Heart left ventricle (tissue), 16 donors: ENCODE results near the gene NRP1. TPM values are rescaled to one million over a fixed set of nuclear protein-coding genes. Genes with fewer than 3 reads are reported as not detected.

Source experiments
- ATAC-seq, 4 donors: fragments of 200-7000 bp; cut with Tn5 transposase; one replicate each; pipeline ENCODE4 v1.9.1; 2020 to 2022; ENCODE audit warnings: moderate library complexity in 4 of 4, mild to moderate bottlenecking in 3 of 4, moderate number of reproducible peaks in 1 of 4
- DNase-seq, 5 donors: peaks; one replicate each; pipeline ENCODE4 v3.0.0-alpha.2; 2020
- H3K27ac ChIP-seq, 12 donors: fragments of 200-600 bp; sonication (generic) in 4 of 12; one replicate each; pipeline versions ENCODE4 v1.5.0 to v1.8.0; 2016 to 2022; ENCODE audit warnings: mild to moderate bottlenecking in 2 of 12
- H3K27me3 ChIP-seq, 9 donors: fragments of 200-600 bp; sonication (generic) in 2 of 9; one replicate each; pipeline versions ENCODE4 v1.5.1 to v1.8.0; 2016 to 2022; ENCODE audit warnings: mild to moderate bottlenecking in 3 of 9
- H3K36me3 ChIP-seq, 9 donors: fragments of 200-600 bp; sonication (generic) in 2 of 9; one replicate each; pipeline versions ENCODE4 v1.5.0 to v1.8.0; 2018 to 2022; ENCODE audit warnings: mild to moderate bottlenecking in 2 of 9
- H3K4me1 ChIP-seq, 12 donors: fragments of 200-600 bp; sonication (generic) in 4 of 12; one replicate each; pipeline versions ENCODE4 v1.5.0 to v1.8.0; 2016 to 2022; ENCODE audit warnings: mild to moderate bottlenecking in 3 of 12
- H3K4me3 ChIP-seq, 12 donors: fragments of 200-600 bp; sonication (generic) in 4 of 12; one replicate each; pipeline versions ENCODE4 v1.5.0 to v1.8.0; 2017 to 2022; ENCODE audit warnings: mild to moderate bottlenecking in 9 of 12, moderate library complexity in 4 of 12
- H3K9me3 ChIP-seq, 12 donors: fragments of 200-600 bp; sonication (generic) in 4 of 12; one replicate each; pipeline versions ENCODE4 v1.5.0 to v1.8.0; 2016 to 2022; ENCODE audit warnings: mild to moderate bottlenecking in 1 of 12
- POLR2A ChIP-seq, 2 donors: fragments of 450-650 bp; IDR thresholded peaks; one replicate each; pipeline ENCODE4 v1.6.1; 2017; ENCODE audit warnings: antibody characterized with exemption in 2 of 2, mild to moderate bottlenecking in 2 of 2, moderate library complexity in 2 of 2
- WGBS, 4 donors: extraction: QIAGEN DNeasy Blood & Tissue Kit in 2 of 4; methylation state at CpG; one replicate each; pipeline versions ENCODE4 v1.1.5 to v1.1.7; 2013 to 2018; 5-methylcytosine and 5-hydroxymethylcytosine counted together
- intact Hi-C, 10 donors: fragments of 100-400 bp; cut with DNase I; formaldehyde crosslinking; loops; one replicate each; pipeline versions ENCODE4 v1.11.1 to v1.14.2; 2022
- polyA plus RNA-seq, 2 donors: library from polyadenylated mRNA; stranded (reverse); fragments of 200-250 nt; gene quantifications; one replicate each; pipeline ENCODE4 v1.2.3, GENCODE V29; 2013
- total RNA-seq, 9 donors: library from RNA; depleted of rRNA in 2 of 9; stranded (reverse); fragments of >200 nt in 2 of 9; fragmentation: NEBNext Ultra II Directional in 3 of 9; extraction: Animal tissue kit (Norgen Biotek cat#: 25700) in 3 of 9; gene quantifications; one replicate each; pipeline versions ENCODE4 v1.1.0 to v1.2.4, GENCODE V29; 2016 to 2023
- TF ChIP-seq, protein P1 (sequence below), 12 donors: fragments of 200-600 bp; sonication (generic) in 4 of 12; IDR thresholded peaks; one replicate each; pipeline versions ENCODE4 v1.5.0 to v1.8.0; 2018 to 2022; ENCODE audit warnings: antibody characterized with exemption in 12 of 12, mild to moderate bottlenecking in 5 of 12
- donor health status: ischemic (EF 13 %, LVEDD 7.1; RV severe dilation, severe dysfunction).
- donor health status: healthy with polysubstance abuse.
- donor health status: DM: no; HTN: yes; CAD: no.
- donor health status: DM: no; HTN: no; CAD: no.
- donor health status: ischemic (EF 25% LVEDD 6.9; RV normal size, moderate dysfunction).
- donor health status: ischemic (EF 25% LVEDD 5.7; RV mildly dilated, moderate dysfunction).
- donor health status: healthy.
- donor health status: DM: yes; HTN: yes; CAD: no.
- donor health status: ischemic (EF 35%, LVEDD 5.7; RV mildly dilated, moderate dysfunction).
- donor health status: nonischemic (EF 11% LVEDD 7.7; RV severe dilation, severe dysfunction).
- donor health status: DM: yes; HTN: yes; CAD: no.
- donor health status: PGD.
- donor health status: ischemic (EF 29% LVEDD 5.4; RV normal size, mild dysfunction).
- donor health status: nonischemic (EF 23%, LVEDD 6.1; RV moderate dilation, normal function).

NRP1 gene
- total and polyA plus RNA-seq, 11 donors: 47.1 to 279 (median 152) TPM

DNA sequence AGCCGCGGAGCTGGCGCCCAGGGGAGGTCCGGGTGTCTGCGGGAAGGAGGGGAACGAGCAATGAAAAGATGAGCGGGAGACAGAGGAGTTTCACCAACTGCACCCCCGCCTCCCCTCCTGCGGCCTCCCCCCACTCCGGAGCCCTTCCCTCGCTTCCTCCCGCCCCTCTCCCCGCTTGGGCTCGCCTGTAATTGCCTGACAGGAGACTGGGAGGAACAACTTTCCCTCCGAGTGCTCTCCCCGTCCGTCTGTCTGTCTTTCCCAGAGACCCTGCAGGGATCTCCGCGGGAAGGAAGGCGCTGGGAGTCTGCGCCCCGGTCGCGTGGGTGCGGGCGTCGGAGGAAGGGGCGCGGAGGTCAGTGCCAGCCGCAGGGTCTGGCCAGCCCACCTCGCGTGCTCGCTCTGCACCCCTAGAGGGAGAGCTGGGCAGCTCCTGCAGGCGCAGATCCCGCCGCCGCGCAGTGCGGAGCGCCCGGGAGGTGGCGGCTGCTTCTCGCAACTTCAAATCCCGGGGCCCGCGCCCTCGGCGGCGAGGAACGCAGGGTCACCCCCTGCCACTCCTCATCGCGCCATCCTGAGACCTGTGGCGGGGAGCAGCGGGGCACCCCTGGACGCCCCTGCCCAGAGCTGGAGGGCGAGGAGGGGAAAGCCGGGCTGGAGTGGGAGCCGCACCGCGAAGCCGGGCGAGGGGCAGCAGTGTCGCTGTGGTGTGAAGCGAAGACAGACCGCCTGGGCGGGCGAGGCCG, 511 bp upstream of the NRP1 start:
- DNase-seq: peak; percentile 86 to 89 (median 88)
- ATAC-seq: peak; percentile 56 to 75 (median 72)
- peak overlapping the region; percentile 53 to 92 (median 88) for H3K4me3 ChIP-seq
- TF ChIP-seq, protein P1, sequence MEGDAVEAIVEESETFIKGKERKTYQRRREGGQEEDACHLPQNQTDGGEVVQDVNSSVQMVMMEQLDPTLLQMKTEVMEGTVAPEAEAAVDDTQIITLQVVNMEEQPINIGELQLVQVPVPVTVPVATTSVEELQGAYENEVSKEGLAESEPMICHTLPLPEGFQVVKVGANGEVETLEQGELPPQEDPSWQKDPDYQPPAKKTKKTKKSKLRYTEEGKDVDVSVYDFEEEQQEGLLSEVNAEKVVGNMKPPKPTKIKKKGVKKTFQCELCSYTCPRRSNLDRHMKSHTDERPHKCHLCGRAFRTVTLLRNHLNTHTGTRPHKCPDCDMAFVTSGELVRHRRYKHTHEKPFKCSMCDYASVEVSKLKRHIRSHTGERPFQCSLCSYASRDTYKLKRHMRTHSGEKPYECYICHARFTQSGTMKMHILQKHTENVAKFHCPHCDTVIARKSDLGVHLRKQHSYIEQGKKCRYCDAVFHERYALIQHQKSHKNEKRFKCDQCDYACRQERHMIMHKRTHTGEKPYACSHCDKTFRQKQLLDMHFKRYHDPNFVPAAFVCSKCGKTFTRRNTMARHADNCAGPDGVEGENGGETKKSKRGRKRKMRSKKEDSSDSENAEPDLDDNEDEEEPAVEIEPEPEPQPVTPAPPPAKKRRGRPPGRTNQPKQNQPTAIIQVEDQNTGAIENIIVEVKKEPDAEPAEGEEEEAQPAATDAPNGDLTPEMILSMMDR (IDR thresholded peaks at IDR 0.05): peak; percentile 43 to 79 (median 62)
- TF ChIP-seq POLR2A (IDR thresholded peaks at IDR 0.05): peak in 1 of 2 donors; percentile 50
- peaks cover 4 to 26% (median 14%) of the 10 kb centered on the region in 12 donors for H3K4me1 ChIP-seq
- peak overlapping the region; percentile 95 to 100 (median 98) for H3K27ac ChIP-seq
- H3K36me3 ChIP-seq: peaks cover 0 to 7% (median 4%) of the 10 kb centered on the region in 9 donors
- peaks cover 0 to 5% (median 0%) of the 10 kb centered on the region in 9 donors for H3K27me3 ChIP-seq
- intact Hi-C loops: loop anchor here (2.0 to 10.0 kb wide), 29 partner anchors 63 to 1302 kb away; no protein-coding TSS in a partner anchor
- H3K9me3 ChIP-seq: no peaks in the 10 kb centered on the region
- WGBS, 4 donors: 0% methylated on average over 41 to 68 of the region's 68 CpGs

DNA sequence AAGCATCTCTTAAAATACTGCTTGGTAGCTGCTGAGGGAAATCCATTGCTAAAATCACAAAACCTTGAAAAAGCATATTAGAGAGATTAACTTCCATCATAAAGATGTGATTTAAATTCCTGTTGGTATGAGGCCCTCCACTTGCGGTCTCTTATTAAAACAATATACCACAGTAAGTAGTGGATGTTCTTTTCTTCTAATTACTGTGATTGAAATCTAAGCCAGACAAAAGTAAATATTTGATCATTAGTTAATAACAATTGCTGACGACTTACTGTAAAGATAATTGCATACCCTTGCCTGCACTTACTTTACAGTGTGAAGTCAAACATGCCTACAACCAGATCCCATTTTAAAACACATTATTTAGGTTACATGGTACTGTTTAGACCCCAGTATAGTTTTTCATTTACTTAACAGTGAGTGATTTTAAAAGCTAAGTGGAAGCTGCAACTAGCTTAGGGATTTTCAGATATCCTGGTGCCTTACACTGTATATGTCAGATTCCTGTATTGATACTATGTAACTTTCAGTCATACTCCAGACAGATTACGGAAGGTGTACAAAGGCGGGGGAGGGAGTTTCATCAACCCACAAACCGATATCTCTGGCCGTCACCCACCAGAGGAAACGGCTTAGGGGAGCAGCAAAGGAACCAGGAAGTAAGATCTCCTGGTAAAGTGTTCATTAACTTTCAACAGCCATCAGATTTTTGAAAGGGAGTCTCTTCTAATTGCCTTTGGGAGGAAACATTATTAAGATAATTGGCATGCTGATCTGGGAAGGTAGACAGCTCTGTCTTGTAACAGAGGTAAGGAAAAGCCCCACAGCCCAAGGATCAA, 986 bp downstream of the NRP1 start:
- intact Hi-C loops: loop anchor here (2.0 to 10.0 kb wide), 24 partner anchors 61 to 1304 kb away; no protein-coding TSS in a partner anchor
- Histone ChIP-seq H3K4me3 (peak overlapping the region; percentile 53 to 92 (median 88)), H3K27me3 (peaks cover 0 to 5% (median 0%) of the 10 kb centered on the region in 9 donors), H3K4me1 (peaks cover 7 to 38% (median 21%) of the 10 kb centered on the region in 12 donors), H3K36me3 (peaks cover 0 to 22% (median 19%) of the 10 kb centered on the region in 9 donors), H3K9me3 (peaks cover 0 to 5% (median 0%) of the 10 kb centered on the region in 12 donors), H3K27ac (peak overlapping the region; percentile 95 to 100 (median 98))
- TF ChIP-seq POLR2A (IDR thresholded peaks at IDR 0.05): no peak
- TF ChIP-seq, protein P1 (IDR thresholded peaks at IDR 0.05): no peak
- 1 to 4% (median 3%) methylated on average over 7 of the region's 7 CpGs for WGBS, 4 donors
- no peak for ATAC-seq
- no peak for DNase-seq

DNA sequence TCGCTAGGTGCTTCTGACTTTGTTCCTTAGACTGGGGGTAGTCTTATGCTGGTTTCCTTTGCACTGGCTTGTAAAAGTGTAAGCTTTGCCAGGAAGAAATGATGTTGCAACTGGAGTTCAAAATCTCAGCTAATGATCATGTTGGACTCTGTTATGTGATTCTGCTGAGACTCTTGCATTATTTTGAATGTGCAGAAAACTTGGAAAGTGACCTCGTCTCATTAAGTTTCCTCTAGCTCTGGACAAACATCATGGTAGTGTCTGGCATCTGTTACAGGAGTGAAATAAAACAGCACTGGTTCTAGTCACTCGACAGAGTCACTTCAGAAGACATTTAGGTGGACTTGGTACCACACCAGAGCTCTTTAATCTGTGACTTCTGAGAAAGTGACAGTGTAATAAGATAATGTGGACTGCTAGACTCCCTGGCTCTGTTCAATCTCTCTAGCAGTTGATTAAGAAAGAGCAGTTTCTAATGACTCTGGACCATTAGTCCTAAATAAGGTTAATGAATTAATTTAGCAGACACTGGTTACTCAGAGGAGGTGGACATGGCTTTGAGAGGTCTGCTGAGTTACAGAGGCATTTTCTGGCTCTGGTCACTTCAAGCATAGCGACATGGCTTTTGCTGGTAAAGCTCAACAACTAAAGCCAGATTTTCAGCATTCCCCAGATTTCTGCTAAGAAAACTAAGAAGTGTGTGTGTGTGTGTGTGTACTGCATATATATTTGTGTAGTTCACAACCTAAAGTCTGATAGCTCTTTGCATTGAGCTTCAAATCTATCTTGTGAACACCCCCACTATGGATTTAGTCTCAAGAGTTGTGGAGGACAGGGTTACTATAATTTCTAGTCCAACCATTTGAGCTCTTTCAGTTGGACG, 2.0 kb downstream of the NRP1 start:
- intact Hi-C loops: loop anchor here (5.0 to 10.0 kb wide), 21 partner anchors 60 to 1305 kb away; no protein-coding TSS in a partner anchor
- DNase-seq (no peak), ATAC-seq (peak in 2 of 4 donors; percentile 10 to 49)

More for the DNA sequence above, 2.0 kb downstream of the NRP1 start:
- H3K27ac ChIP-seq: peak overlapping the region; percentile 33 to 100 (median 98)
- WGBS, 4 donors: 3 to 14% (median 4%) methylated on average over 5 of the region's 5 CpGs
- TF ChIP-seq POLR2A (IDR thresholded peaks at IDR 0.05): no peak
- TF ChIP-seq, protein P1 (IDR thresholded peaks at IDR 0.05): no peak
- H3K27me3 ChIP-seq: peaks cover 0 to 5% (median 0%) of the 10 kb centered on the region in 9 donors
- peaks cover 1 to 41% (median 24%) of the 10 kb centered on the region in 12 donors for H3K4me1 ChIP-seq
- H3K4me3 ChIP-seq: peak overlapping the region; percentile 53 to 92 (median 88)
- H3K9me3 ChIP-seq: peaks cover 0 to 6% (median 0%) of the 10 kb centered on the region in 12 donors
- H3K36me3 ChIP-seq: peaks cover 0 to 33% (median 27%) of the 10 kb centered on the region in 9 donors
